ENCODE results near the gene AGPAT3.

AGPAT3 gene

GRCh38 chr21:43983390-43983789 is 118.4 kb downstream of the AGPAT3 start:
- DNase-seq: no peak

GRCh38 chr21:43983860-43984420 is 118.9 kb downstream of the AGPAT3 start:
- DNase-seq: no peak

GRCh38 chr21:43984905-43985689 is 120.1 kb downstream of the AGPAT3 start:
- DNase-seq: no peak

- DNase-seq: no peak
These were observed 120.7 kb downstream of the AGPAT3 start for GRCh38 chr21:43985690-43986251.

- no peak for DNase-seq
These were observed 121.8 kb downstream of the AGPAT3 start for GRCh38 chr21:43986544-43987451.

GRCh38 chr21:43987509-43987908 is 122.5 kb downstream of the AGPAT3 start:
- DNase-seq: no peak

- DNase-seq: no peak
These were observed 123.0 kb downstream of the AGPAT3 start for GRCh38 chr21:43988016-43988415.

GRCh38 chr21:43988506-43989230 is 123.6 kb downstream of the AGPAT3 start:
- no peak for DNase-seq

- no peak for DNase-seq
These were observed 124.4 kb downstream of the AGPAT3 start for GRCh38 chr21:43989401-43989800.

GRCh38 chr21:43991447-43991991 is 126.5 kb downstream of the AGPAT3 start:
- no peak for DNase-seq

GRCh38 chr21:43992121-43992520 is 127.1 kb downstream of the AGPAT3 start:
- no peak for DNase-seq

- DNase-seq: no peak
These were observed 128.5 kb downstream of the AGPAT3 start for GRCh38 chr21:43993420-43993934.

- DNase-seq: no peak
These were observed 129.1 kb downstream of the AGPAT3 start for GRCh38 chr21:43994085-43994484.

GRCh38 chr21:43994646-43995045 is 129.6 kb downstream of the AGPAT3 start:
- DNase-seq: no peak

GRCh38 chr21:43995521-43996105 is 130.6 kb downstream of the AGPAT3 start:
- no peak for DNase-seq

- DNase-seq: no peak
These were observed 133.0 kb downstream of the AGPAT3 start for GRCh38 chr21:43997766-43998742.

- DNase-seq: no peak
These were observed 135.3 kb downstream of the AGPAT3 start for GRCh38 chr21:44000360-44000759.

- DNase-seq: no peak
These were observed 137.5 kb downstream of the AGPAT3 start for GRCh38 chr21:44002511-44002910.

- DNase-seq: no peak
These were observed 138.4 kb downstream of the AGPAT3 start for GRCh38 chr21:44003307-44003966.

- DNase-seq: no peak
These were observed 140.0 kb downstream of the AGPAT3 start for GRCh38 chr21:44005071-44005470.
